Stimulated activated CD8-positive, alpha-beta memory T cell treated with anti-CD3 and anti-CD28 coated beads, Interleukin-4, amount 100 ng/mL, for 24 hours (primary cell): ENCODE results near the gene TMCO4.

Source experiments
- DNase-seq: peaks from one replicate; pipeline ENCODE4 v3.0.0-alpha.2; 2020; ENCODE audit warnings: low read depth

TMCO4 gene

GRCh38 chr1:19682901-19683300 is 116.8 kb downstream of the TMCO4 start:
- DNase-seq: no peak

- no peak for DNase-seq
These were observed 117.5 kb downstream of the TMCO4 start for GRCh38 chr1:19682257-19682656.

- DNase-seq: no peak
These were observed 119.1 kb downstream of the TMCO4 start for GRCh38 chr1:19680644-19681043.

GRCh38 chr1:19679691-19680090 is 120.0 kb downstream of the TMCO4 start:
- no peak for DNase-seq

GRCh38 chr1:19678931-19679453 is 120.7 kb downstream of the TMCO4 start:
- no peak for DNase-seq

GRCh38 chr1:19678493-19678892 is 121.2 kb downstream of the TMCO4 start:
- no peak for DNase-seq

- no peak for DNase-seq
These were observed 123.2 kb downstream of the TMCO4 start for GRCh38 chr1:19676438-19676922.

GRCh38 chr1:19675797-19676196 is 123.9 kb downstream of the TMCO4 start:
- no peak for DNase-seq

- DNase-seq: no peak
These were observed 127.5 kb downstream of the TMCO4 start for GRCh38 chr1:19672237-19672636.

- DNase-seq: no peak
These were observed 128.9 kb downstream of the TMCO4 start for GRCh38 chr1:19670787-19671186.

- DNase-seq: no peak
These were observed 130.8 kb downstream of the TMCO4 start for GRCh38 chr1:19668888-19669287.

- no peak for DNase-seq
These were observed 133.9 kb downstream of the TMCO4 start for GRCh38 chr1:19665496-19666465.

- DNase-seq: no peak
These were observed 134.6 kb downstream of the TMCO4 start for GRCh38 chr1:19665186-19665495.

GRCh38 chr1:19664453-19665185 is 135.1 kb downstream of the TMCO4 start, which contains the start of gene HTR6:
HTR6 (plus strand) TSS chr1:19664875; CDS start chr1:19665754, 879 bp downstream.
- DNase-seq: no peak

- DNase-seq: no peak
These were observed 137.4 kb downstream of the TMCO4 start for GRCh38 chr1:19662313-19662712.

- no peak for DNase-seq
These were observed 137.9 kb downstream of the TMCO4 start for GRCh38 chr1:19661721-19662228.

- DNase-seq: no peak
These were observed 141.5 kb downstream of the TMCO4 start for GRCh38 chr1:19658186-19658585.

GRCh38 chr1:19657511-19657910 is 142.2 kb downstream of the TMCO4 start:
- no peak for DNase-seq

GRCh38 chr1:19656780-19657466 is 142.8 kb downstream of the TMCO4 start:
- DNase-seq: no peak

- DNase-seq: no peak
These were observed 143.5 kb downstream of the TMCO4 start for GRCh38 chr1:19656134-19656779.

- DNase-seq: no peak
These were observed 144.0 kb downstream of the TMCO4 start for GRCh38 chr1:19655718-19656080.
